ENCODE measurements around the gene NYAP2. TPM values are rescaled to one million over a fixed set of nuclear protein-coding genes. Genes with fewer than 3 reads are reported as not detected.

Gene NYAP2
- total RNA-seq (1 to 10 TPM; 1.7 to 2.0 TPM), polyA plus RNA-seq (under 1 TPM; 0.15 to 0.25 TPM)
- long read RNA-seq, donor 1, partial matches to known transcripts, result 0 of 1 reads
- long read RNA-seq, donor 1, other reads (novel, unspliced or antisense), result 1 of 1 reads
- long read RNA-seq, donor 2, result 0 reads

DNA sequence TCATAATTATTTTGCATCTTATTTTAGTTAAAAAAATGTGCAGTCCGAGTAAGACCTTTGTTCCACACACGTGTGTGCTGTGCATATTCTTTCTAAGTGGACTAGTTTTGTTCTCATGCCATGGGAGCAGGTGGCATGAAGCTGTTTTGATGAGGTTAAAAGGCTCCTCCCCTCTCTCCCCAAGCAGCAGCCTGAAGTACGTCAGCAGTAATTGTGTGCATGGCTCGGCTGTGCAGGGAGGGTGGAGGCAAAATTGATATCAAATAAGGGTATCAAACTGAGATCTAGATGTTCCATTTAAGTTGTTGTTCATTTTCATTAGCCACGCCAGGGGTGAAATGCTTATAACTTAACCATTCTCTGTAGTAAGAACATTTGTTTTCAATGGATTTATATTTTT lies at the start of gene NYAP2:
Gene NYAP2 (plus strand): TSS at position 207 of the 400 bp plus-strand sequence. CDS start 9,171 bp downstream, outside the sequence.
- WGBS, 2 donors, result 58 to 63% methylated on average over 5 of the region's 5 CpGs
- Histone ChIP-seq H3K27ac (ENCODE audit: low read depth in 1 of 2, low read length in 2 of 2) (no peak within 1 kb of the TSS), H3K36me3 (ENCODE audit: control insufficient read depth in 1 of 2, insufficient read depth in 2 of 2, low read length in 1 of 2) (no peaks in the 10 kb centered on the region), H3K4me1 (ENCODE audit: control insufficient read depth in 1 of 2, insufficient read depth in 2 of 2, low read length in 2 of 2) (no peaks in the 10 kb centered on the region), H3K9me3 (ENCODE audit: control insufficient read depth, low read length) (no peaks in the 10 kb centered on the region), H3K27me3 (ENCODE audit: control insufficient read depth in 1 of 2, insufficient read depth in 2 of 2, low read length in 1 of 2) (no peaks in the 10 kb centered on the region), H3K4me3 (ENCODE audit: low read length in 2 of 2) (no peak within 1 kb of the TSS)
- DNase-seq, result no peak
- intact Hi-C loops (cut with DNase I), result no loop called here
- ATAC-seq (ENCODE audit: low FRiP score), result no peak

DNA sequence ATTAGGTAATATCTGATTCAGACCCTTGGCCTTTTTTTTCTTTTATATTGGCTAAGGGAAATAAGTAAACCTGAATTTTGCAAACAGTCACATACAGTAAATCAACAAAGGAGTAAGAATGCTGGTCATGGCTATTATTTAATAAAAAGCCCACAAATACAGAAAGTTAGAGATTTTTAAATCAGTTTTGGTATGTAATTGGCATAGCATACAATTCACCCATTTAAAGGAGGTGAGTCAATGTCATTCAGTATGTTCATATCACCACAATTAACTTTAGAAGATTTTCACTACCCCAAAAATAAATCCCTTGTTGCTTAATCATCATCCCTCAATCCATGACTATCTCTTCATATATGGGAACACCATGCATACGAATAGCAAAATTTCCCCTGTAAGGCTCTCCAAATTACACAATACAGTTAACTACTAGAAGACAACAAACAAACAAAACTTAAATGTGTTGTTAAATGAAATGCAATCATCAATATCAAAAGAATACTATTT lies 45.9 kb upstream of the NYAP2 start:
- Histone ChIP-seq H3K36me3 (ENCODE audit: control insufficient read depth in 1 of 2, insufficient read depth in 2 of 2, low read length in 1 of 2) (no peaks in the 10 kb centered on the region), H3K9me3 (ENCODE audit: control insufficient read depth, low read length) (no peaks in the 10 kb centered on the region), H3K4me1 (ENCODE audit: control insufficient read depth in 1 of 2, insufficient read depth in 2 of 2, low read length in 2 of 2) (no peaks in the 10 kb centered on the region), H3K27ac (ENCODE audit: low read depth in 1 of 2, low read length in 2 of 2) (no peak overlapping the region), H3K27me3 (ENCODE audit: control insufficient read depth in 1 of 2, insufficient read depth in 2 of 2, low read length in 1 of 2) (no peaks in the 10 kb centered on the region), H3K4me3 (ENCODE audit: low read length in 2 of 2) (no peak overlapping the region)
- 82 to 83% methylated on average over 1 of the region's 1 CpG for WGBS, 2 donors
- ATAC-seq (ENCODE audit: low FRiP score) (no peak), DNase-seq (no peak)
- intact Hi-C loops (cut with DNase I), result no loop called here

DNA sequence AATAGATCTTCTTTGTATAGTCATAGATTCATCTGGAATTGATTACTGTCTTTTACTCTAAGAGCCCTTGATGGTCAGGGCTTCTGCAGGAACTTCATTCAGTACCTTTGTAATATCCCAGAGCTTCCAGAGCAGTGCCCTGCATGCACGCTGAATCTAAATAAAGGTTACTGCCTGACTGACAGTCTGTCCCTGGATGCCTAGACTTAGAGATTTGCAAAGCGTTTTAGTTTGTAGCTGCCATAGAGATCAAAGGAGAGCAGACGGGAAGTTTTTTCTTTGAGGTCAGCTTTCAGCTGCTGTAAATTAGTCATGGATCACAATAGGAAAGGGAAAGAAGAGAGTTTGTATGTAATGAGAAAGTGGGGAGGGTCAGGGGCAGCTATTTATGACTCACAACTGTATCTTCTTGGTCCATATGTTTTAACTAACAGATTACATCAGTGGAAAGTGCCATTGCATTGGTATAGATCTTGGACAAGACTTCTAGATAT lies 45.2 kb upstream of the NYAP2 start:
- Histone ChIP-seq H3K4me1 (ENCODE audit: control insufficient read depth in 1 of 2, insufficient read depth in 2 of 2, low read length in 2 of 2) (no peaks in the 10 kb centered on the region), H3K9me3 (ENCODE audit: control insufficient read depth, low read length) (no peaks in the 10 kb centered on the region), H3K27ac (ENCODE audit: low read depth in 1 of 2, low read length in 2 of 2) (no peak overlapping the region), H3K27me3 (ENCODE audit: control insufficient read depth in 1 of 2, insufficient read depth in 2 of 2, low read length in 1 of 2) (no peaks in the 10 kb centered on the region), H3K36me3 (ENCODE audit: control insufficient read depth in 1 of 2, insufficient read depth in 2 of 2, low read length in 1 of 2) (no peaks in the 10 kb centered on the region), H3K4me3 (ENCODE audit: low read length in 2 of 2) (no peak overlapping the region)
- DNase-seq (no peak), ATAC-seq (ENCODE audit: low FRiP score) (no peak)
- WGBS, 2 donors, result 18 to 38% methylated on average over 3 of the region's 3 CpGs
- intact Hi-C loops (cut with DNase I), result no loop called here

DNA sequence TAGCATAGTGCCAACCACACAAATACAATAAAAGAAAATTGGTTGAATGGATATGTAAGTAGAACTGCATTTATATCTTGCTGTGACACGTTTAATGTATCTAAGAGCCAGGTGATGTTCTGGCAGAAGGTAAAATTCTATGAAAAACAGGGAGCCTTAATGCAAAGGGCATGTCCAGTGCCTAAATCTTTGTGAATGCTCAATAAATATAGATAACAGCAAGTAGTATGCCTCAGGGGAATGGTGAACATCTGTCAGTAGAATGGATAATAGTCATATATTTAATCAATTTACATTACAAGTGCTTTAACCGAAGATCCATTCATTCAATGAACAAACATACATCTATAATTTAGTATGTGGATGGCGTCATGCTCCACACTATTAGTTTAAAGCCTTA lies 43.7 kb upstream of the NYAP2 start:
- no peaks in the 10 kb centered on the region for H3K36me3 ChIP-seq (ENCODE audit: control insufficient read depth in 1 of 2, insufficient read depth in 2 of 2, low read length in 1 of 2)
- DNase-seq, result no peak
- no peak overlapping the region for H3K27ac ChIP-seq (ENCODE audit: low read depth in 1 of 2, low read length in 2 of 2)
- H3K4me3 ChIP-seq (ENCODE audit: low read length in 2 of 2), result no peak overlapping the region
- ATAC-seq (ENCODE audit: low FRiP score), result no peak
- H3K4me1 ChIP-seq (ENCODE audit: control insufficient read depth in 1 of 2, insufficient read depth in 2 of 2, low read length in 2 of 2), result no peaks in the 10 kb centered on the region
- intact Hi-C loops (cut with DNase I), result no loop called here
- WGBS, 2 donors, result 83 to 91% methylated on average over 3 of the region's 3 CpGs
- no peaks in the 10 kb centered on the region for H3K9me3 ChIP-seq (ENCODE audit: control insufficient read depth, low read length)
- no peaks in the 10 kb centered on the region for H3K27me3 ChIP-seq (ENCODE audit: control insufficient read depth in 1 of 2, insufficient read depth in 2 of 2, low read length in 1 of 2)

DNA sequence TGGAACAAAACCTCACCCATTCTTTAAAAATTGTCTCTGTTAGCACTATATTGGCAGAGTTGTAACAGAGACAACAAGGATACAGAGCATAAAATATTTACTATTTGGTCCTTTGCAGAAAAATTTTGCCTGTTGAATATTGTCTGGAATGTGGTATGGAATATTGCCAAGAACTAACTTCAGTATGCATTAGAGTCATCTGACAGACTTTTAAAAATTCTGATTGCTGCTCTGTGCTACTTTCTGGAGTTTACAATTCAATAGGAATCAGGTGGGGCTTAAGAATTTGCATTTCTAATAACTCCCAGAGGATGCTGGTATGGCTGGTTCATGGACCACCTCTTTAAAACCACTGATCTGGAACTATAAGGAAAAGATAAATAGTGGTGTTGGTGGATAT lies 32.8 kb upstream of the NYAP2 start:
- H3K4me3 ChIP-seq (ENCODE audit: low read length in 2 of 2), result no peak overlapping the region
- H3K9me3 ChIP-seq (ENCODE audit: control insufficient read depth, low read length), result peaks cover under 1% of the 10 kb centered on the region
- H3K4me1 ChIP-seq (ENCODE audit: control insufficient read depth in 1 of 2, insufficient read depth in 2 of 2, low read length in 2 of 2), result no peaks in the 10 kb centered on the region
- no peak for DNase-seq
- no peak for ATAC-seq (ENCODE audit: low FRiP score)
- no peaks in the 10 kb centered on the region for H3K36me3 ChIP-seq (ENCODE audit: control insufficient read depth in 1 of 2, insufficient read depth in 2 of 2, low read length in 1 of 2)
- intact Hi-C loops (cut with DNase I), result no loop called here
- no peaks in the 10 kb centered on the region for H3K27me3 ChIP-seq (ENCODE audit: control insufficient read depth in 1 of 2, insufficient read depth in 2 of 2, low read length in 1 of 2)
- no peak overlapping the region for H3K27ac ChIP-seq (ENCODE audit: low read depth in 1 of 2, low read length in 2 of 2)

DNA sequence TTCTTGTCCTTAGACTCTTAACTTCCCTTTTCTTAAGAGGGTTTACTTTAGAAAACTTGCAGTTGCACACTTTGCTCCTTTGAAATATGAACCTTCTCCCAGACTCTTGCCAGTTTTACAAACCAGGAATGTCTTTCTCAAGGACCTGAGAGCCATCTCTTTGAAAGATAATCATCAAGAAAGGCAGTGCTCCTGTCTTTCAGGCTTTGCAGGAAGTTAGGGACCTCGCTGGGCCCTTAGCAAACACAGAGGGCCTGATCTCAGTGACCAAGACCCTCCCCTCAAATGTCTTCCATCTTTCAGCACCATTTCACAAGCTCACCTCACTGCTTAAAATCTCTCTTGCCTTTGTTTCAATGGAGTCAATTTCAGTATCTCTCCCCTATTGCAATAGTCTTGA lies 32.0 kb upstream of the NYAP2 start:
- intact Hi-C loops (cut with DNase I), result no loop called here
- no peaks in the 10 kb centered on the region for H3K36me3 ChIP-seq (ENCODE audit: control insufficient read depth in 1 of 2, insufficient read depth in 2 of 2, low read length in 1 of 2)
- H3K27ac ChIP-seq (ENCODE audit: low read depth in 1 of 2, low read length in 2 of 2), result no peak overlapping the region
- H3K4me3 ChIP-seq (ENCODE audit: low read length in 2 of 2), result no peak overlapping the region
- peaks cover 1% of the 10 kb centered on the region for H3K9me3 ChIP-seq (ENCODE audit: control insufficient read depth, low read length)
- 62 to 67% methylated on average over 1 of the region's 1 CpG for WGBS, 2 donors
- ATAC-seq (ENCODE audit: low FRiP score), result no peak
- H3K4me1 ChIP-seq (ENCODE audit: control insufficient read depth in 1 of 2, insufficient read depth in 2 of 2, low read length in 2 of 2), result no peaks in the 10 kb centered on the region
- H3K27me3 ChIP-seq (ENCODE audit: control insufficient read depth in 1 of 2, insufficient read depth in 2 of 2, low read length in 1 of 2), result no peaks in the 10 kb centered on the region
- no peak for DNase-seq

DNA sequence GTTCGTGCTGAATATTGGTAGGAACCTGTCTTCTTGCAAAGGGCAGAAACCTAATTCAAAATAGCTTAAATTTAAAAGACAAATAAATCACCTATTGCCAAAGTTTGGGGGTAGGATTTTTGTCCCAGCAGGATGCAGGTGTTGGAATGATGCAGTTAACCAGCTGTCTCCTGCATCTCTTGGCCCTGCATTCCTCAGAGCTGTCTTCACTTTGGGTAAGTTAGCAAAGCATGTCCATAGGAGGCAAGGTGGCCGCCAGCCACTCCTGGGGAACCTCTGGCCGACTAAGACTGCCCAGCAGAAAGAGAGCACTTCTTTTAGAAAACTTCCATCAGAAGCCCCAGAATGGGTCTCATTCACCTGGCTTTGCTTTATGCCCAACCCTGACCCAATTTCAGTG lies 20.5 kb upstream of the NYAP2 start:
- Histone ChIP-seq H3K36me3 (ENCODE audit: control insufficient read depth in 1 of 2, insufficient read depth in 2 of 2, low read length in 1 of 2) (no peaks in the 10 kb centered on the region), H3K4me3 (ENCODE audit: low read length in 2 of 2) (no peak overlapping the region), H3K4me1 (ENCODE audit: control insufficient read depth in 1 of 2, insufficient read depth in 2 of 2, low read length in 2 of 2) (no peaks in the 10 kb centered on the region), H3K27ac (ENCODE audit: low read depth in 1 of 2, low read length in 2 of 2) (no peak overlapping the region), H3K27me3 (ENCODE audit: control insufficient read depth in 1 of 2, insufficient read depth in 2 of 2, low read length in 1 of 2) (no peaks in the 10 kb centered on the region), H3K9me3 (ENCODE audit: control insufficient read depth, low read length) (no peaks in the 10 kb centered on the region)
- WGBS, 2 donors, result 73 to 77% methylated on average over 3 of the region's 3 CpGs
- ATAC-seq (ENCODE audit: low FRiP score) (no peak), DNase-seq (no peak)
- intact Hi-C loops (cut with DNase I), result no loop called here

DNA sequence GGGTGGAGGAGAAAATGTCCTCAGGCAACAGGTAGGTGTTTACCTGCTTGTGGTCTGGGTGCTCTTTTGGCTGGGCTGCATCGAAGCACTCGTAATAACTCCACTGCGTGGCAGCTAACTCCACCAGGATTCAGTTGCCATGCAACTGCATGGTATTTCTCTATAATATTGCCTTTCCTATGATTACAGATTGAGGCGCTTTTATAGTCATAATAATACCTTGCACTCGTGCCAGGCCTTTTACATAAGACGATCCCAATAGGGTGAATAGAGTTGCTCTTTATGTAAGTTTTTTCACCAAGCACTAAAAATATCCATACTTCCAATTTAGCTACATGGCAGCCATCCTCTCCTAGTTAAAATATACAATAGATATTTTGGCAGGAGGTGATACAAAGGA lies 19.7 kb upstream of the NYAP2 start:
- Histone ChIP-seq H3K27me3 (ENCODE audit: control insufficient read depth in 1 of 2, insufficient read depth in 2 of 2, low read length in 1 of 2) (no peaks in the 10 kb centered on the region), H3K4me3 (ENCODE audit: low read length in 2 of 2) (no peak overlapping the region), H3K4me1 (ENCODE audit: control insufficient read depth in 1 of 2, insufficient read depth in 2 of 2, low read length in 2 of 2) (no peaks in the 10 kb centered on the region), H3K36me3 (ENCODE audit: control insufficient read depth in 1 of 2, insufficient read depth in 2 of 2, low read length in 1 of 2) (no peaks in the 10 kb centered on the region), H3K27ac (ENCODE audit: low read depth in 1 of 2, low read length in 2 of 2) (no peak overlapping the region), H3K9me3 (ENCODE audit: control insufficient read depth, low read length) (no peaks in the 10 kb centered on the region)
- ATAC-seq (ENCODE audit: low FRiP score) (no peak), DNase-seq (no peak)
- intact Hi-C loops (cut with DNase I), result no loop called here
- WGBS, 2 donors, result 79 to 86% methylated on average over 6 of the region's 6 CpGs

DNA sequence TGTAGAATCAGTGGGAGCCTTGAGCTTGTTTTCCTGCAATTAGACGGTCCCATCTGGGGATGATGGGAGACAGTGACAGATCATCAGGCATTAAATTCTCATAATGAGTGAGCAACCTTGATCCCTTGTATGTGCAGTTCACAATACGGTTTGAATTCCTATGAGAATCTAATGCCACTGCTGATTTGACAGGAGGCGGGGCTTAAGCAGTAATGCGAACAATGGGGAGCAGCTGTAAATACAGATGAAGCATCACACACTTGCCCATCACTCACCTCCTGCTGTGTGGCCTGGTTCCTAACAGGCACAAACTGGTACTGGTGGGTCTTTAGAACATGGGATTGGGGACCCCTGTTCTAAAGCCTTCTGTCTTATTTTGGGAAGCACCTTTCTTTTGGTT lies 17.9 kb upstream of the NYAP2 start:
- no peak overlapping the region for H3K4me3 ChIP-seq (ENCODE audit: low read length in 2 of 2)
- DNase-seq, result no peak
- H3K27me3 ChIP-seq (ENCODE audit: control insufficient read depth in 1 of 2, insufficient read depth in 2 of 2, low read length in 1 of 2), result no peaks in the 10 kb centered on the region
- no peak for ATAC-seq (ENCODE audit: low FRiP score)
- intact Hi-C loops (cut with DNase I), result no loop called here
- no peaks in the 10 kb centered on the region for H3K9me3 ChIP-seq (ENCODE audit: control insufficient read depth, low read length)
- no peaks in the 10 kb centered on the region for H3K36me3 ChIP-seq (ENCODE audit: control insufficient read depth in 1 of 2, insufficient read depth in 2 of 2, low read length in 1 of 2)
- 88 to 90% methylated on average over 4 of the region's 4 CpGs for WGBS, 2 donors
- H3K27ac ChIP-seq (ENCODE audit: low read depth in 1 of 2, low read length in 2 of 2), result no peak overlapping the region
- H3K4me1 ChIP-seq (ENCODE audit: control insufficient read depth in 1 of 2, insufficient read depth in 2 of 2, low read length in 2 of 2), result no peaks in the 10 kb centered on the region
